Natural killer cell (primary cell): Measurements from ENCODE around the gene FAM229B. TPM values are rescaled to one million over a fixed set of nuclear protein-coding genes. Genes with fewer than 3 reads are reported as not detected.

Experiments used
- ATAC-seq, 3 donors: fragments of 150-1000 bp in 2 of 3; fragments of 200-7000 bp in 1 of 3; cut with Tn5 transposase; 1 replicate in 1 of 3; 2 replicates in 2 of 3; pipeline ENCODE4 v1.10.0; 2021; ENCODE audit warnings: mild to moderate bottlenecking in 2 of 3, moderate library complexity in 2 of 3
- DNase-seq, 2 donors: peaks; one replicate each; pipeline versions ENCODE4 v3.0.0 to v3.0.0-alpha.2; 2013 to 2021; ENCODE audit warnings: mixed read lengths in 1 of 2
- H3K27ac ChIP-seq: one replicate; pipeline ENCODE4 v1.5.1; 2013; ENCODE audit warnings: mild to moderate bottlenecking, low read length
- H3K27me3 ChIP-seq: one replicate; pipeline ENCODE4 v1.6.1; 2013; ENCODE audit warnings: low read length; ENCODE audit not compliant: control insufficient read depth, insufficient read depth
- H3K36me3 ChIP-seq: one replicate; pipeline ENCODE4 v1.6.1; 2013; ENCODE audit warnings: low read length; ENCODE audit not compliant: control insufficient read depth, insufficient read depth
- H3K4me1 ChIP-seq: one replicate; pipeline ENCODE4 v1.6.1; 2013; ENCODE audit warnings: low read length; ENCODE audit not compliant: control insufficient read depth, insufficient read depth
- H3K4me3 ChIP-seq: one replicate; pipeline ENCODE4 v1.5.1; 2013; ENCODE audit warnings: low read length
- H3K9me3 ChIP-seq: one replicate; pipeline ENCODE4 v1.6.1; 2013; ENCODE audit warnings: low read length; ENCODE audit not compliant: control insufficient read depth, insufficient read depth
- H3K27ac Mint-ChIP-seq, 2 donors: one replicate each; pipeline ENCODE4 v1.8.0; 2022; ENCODE audit warnings: mild to moderate bottlenecking in 2 of 2, mixed read lengths in 2 of 2, moderate library complexity in 1 of 2
- H3K27me3 Mint-ChIP-seq, 2 donors: one replicate each; pipeline ENCODE4 v1.8.0; 2022; ENCODE audit warnings: low read depth in 2 of 2, mixed read lengths in 2 of 2
- H3K36me3 Mint-ChIP-seq: one replicate; pipeline ENCODE4 v1.8.0; 2022; ENCODE audit warnings: mixed read lengths
- H3K4me1 Mint-ChIP-seq, 2 donors: one replicate each; pipeline ENCODE4 v1.8.0; 2022; ENCODE audit warnings: mixed read lengths in 2 of 2
- H3K4me3 Mint-ChIP-seq: one replicate; pipeline ENCODE4 v1.8.0; 2022; ENCODE audit warnings: mild to moderate bottlenecking, moderate library complexity, mixed read lengths
- H3K9me3 Mint-ChIP-seq, 2 donors: one replicate each; pipeline ENCODE4 v1.8.0; 2022; ENCODE audit warnings: mixed read lengths in 2 of 2
- CTCF ChIP-seq: fragments of 200-600 bp; IDR thresholded peaks from one replicate; pipeline ENCODE4 v1.8.0; 2022; ENCODE audit warnings: antibody characterized with exemption
- WGBS: methylation state at CpG from one replicate; pipeline ENCODE4 v1.1.7; 2013; ENCODE audit warnings: missing lambda C conversion rate; ENCODE audit not compliant: insufficient coverage; 5-methylcytosine and 5-hydroxymethylcytosine counted together
- intact Hi-C: fragments of 100-400 bp; cut with micrococcal nuclease; formaldehyde crosslinking; loops from one replicate; pipeline ENCODE4 v1.14.2; 2022
- total RNA-seq, 4 donors: library from RNA; stranded (reverse); fragments of 120-200 nt in 1 of 4; gene quantifications; one replicate each; pipeline versions ENCODE4 v1.2.3 to v1.2.4, GENCODE V29; 2013 to 2022

Gene FAM229B
- total RNA-seq, 3 donors from 2014 or later (not counting 1 experiment from before 2014, with no cell fraction given), result 0.97 to 1.1 (median 0.99) TPM

- no peak overlapping the region for H3K4me3 ChIP-seq
- H3K9me3 Mint-ChIP-seq, result no peaks in the 10 kb centered on the region
- H3K36me3 ChIP-seq, result no peaks in the 10 kb centered on the region
- no peaks in the 10 kb centered on the region for H3K36me3 Mint-ChIP-seq
- no peak overlapping the region for H3K4me3 Mint-ChIP-seq
- no peak for TF ChIP-seq CTCF
- intact Hi-C loops, result no loop called here
- 86% methylated on average over 1 of the region's 3 CpGs for whole genome bisulfite sequencing
- no peaks in the 10 kb centered on the region for H3K27me3 ChIP-seq
- no peaks in the 10 kb centered on the region for H3K9me3 ChIP-seq
- no peak overlapping the region for H3K27ac ChIP-seq
- DNase-seq (no peak), ATAC-seq (no peak)
- peaks cover 23 to 46% of the 10 kb centered on the region in 2 donors for H3K27me3 Mint-ChIP-seq
- H3K27ac Mint-ChIP-seq, result no peak overlapping the region
- H3K4me1 Mint-ChIP-seq, result no peaks in the 10 kb centered on the region
- no peaks in the 10 kb centered on the region for H3K4me1 ChIP-seq
Measured at GRCh38 chr6:112114577-112115223, 27.3 kb downstream of the FAM229B start.

- TF ChIP-seq CTCF, result no peak
- H3K9me3 ChIP-seq, result no peaks in the 10 kb centered on the region
- no peaks in the 10 kb centered on the region for H3K36me3 Mint-ChIP-seq
- H3K36me3 ChIP-seq, result no peaks in the 10 kb centered on the region
- DNase-seq (no peak), ATAC-seq (no peak)
- no CpG with 5 or more reads among the region's 1 CpG for WGBS
- no peak overlapping the region for H3K27ac ChIP-seq
- peaks cover 23 to 40% of the 10 kb centered on the region in 2 donors for H3K27me3 Mint-ChIP-seq
- no peaks in the 10 kb centered on the region for H3K4me1 ChIP-seq
- H3K4me3 ChIP-seq, result no peak overlapping the region
- no peaks in the 10 kb centered on the region for H3K4me1 Mint-ChIP-seq
- H3K27me3 ChIP-seq, result no peaks in the 10 kb centered on the region
- no peak overlapping the region for H3K27ac Mint-ChIP-seq
- H3K9me3 Mint-ChIP-seq, result no peaks in the 10 kb centered on the region
- no peak overlapping the region for H3K4me3 Mint-ChIP-seq
- intact Hi-C loops, result no loop called here
Measured at GRCh38 chr6:112116221-112116620, 28.8 kb downstream of the FAM229B start.

GRCh38 chr6:112117554-112117953 lies 30.2 kb downstream of the FAM229B start:
- Histone ChIP-seq H3K27me3 (no peaks in the 10 kb centered on the region), H3K27ac (no peak overlapping the region), H3K4me1 (no peaks in the 10 kb centered on the region), H3K4me3 (no peak overlapping the region), H3K36me3 (no peaks in the 10 kb centered on the region), H3K9me3 (no peaks in the 10 kb centered on the region)
- no peak overlapping the region for H3K4me3 Mint-ChIP-seq
- ATAC-seq (no peak), DNase-seq (no peak)
- H3K27ac Mint-ChIP-seq, result no peak overlapping the region
- 38% methylated on average over 1 of the region's 1 CpG for WGBS
- intact Hi-C loops, result no loop called here
- H3K4me1 Mint-ChIP-seq, result no peaks in the 10 kb centered on the region
- H3K27me3 Mint-ChIP-seq, result peaks cover 19 to 44% of the 10 kb centered on the region in 2 donors
- no peak for TF ChIP-seq CTCF
- no peaks in the 10 kb centered on the region for H3K9me3 Mint-ChIP-seq
- H3K36me3 Mint-ChIP-seq, result no peaks in the 10 kb centered on the region

- no peaks in the 10 kb centered on the region for H3K36me3 Mint-ChIP-seq
- H3K9me3 Mint-ChIP-seq, result no peaks in the 10 kb centered on the region
- H3K4me3 Mint-ChIP-seq, result no peak overlapping the region
- Histone ChIP-seq H3K27ac (no peak overlapping the region), H3K4me1 (no peaks in the 10 kb centered on the region), H3K27me3 (no peaks in the 10 kb centered on the region), H3K4me3 (no peak overlapping the region), H3K36me3 (no peaks in the 10 kb centered on the region), H3K9me3 (no peaks in the 10 kb centered on the region)
- intact Hi-C loops, result no loop called here
- TF ChIP-seq CTCF, result no peak
- H3K4me1 Mint-ChIP-seq, result no peaks in the 10 kb centered on the region
- ATAC-seq (no peak), DNase-seq (no peak)
- peaks cover 21 to 44% of the 10 kb centered on the region in 2 donors for H3K27me3 Mint-ChIP-seq
- H3K27ac Mint-ChIP-seq, result no peak overlapping the region
Measured at GRCh38 chr6:112118034-112118433, 30.6 kb downstream of the FAM229B start.
